K562 (cell line): Measurements from ENCODE around the gene ITPRID2. TPM values are rescaled to one million over a fixed set of nuclear protein-coding genes. Genes with fewer than 3 reads are reported as not detected.

ENCODE experiments used
- ATAC-seq: fragments of 200-7000 bp; cut with Tn5 transposase; 3 replicates; pipeline ENCODE4 v1.9.1; 2020; ENCODE audit warnings: moderate library complexity
- BruUV-seq: library from RNA; stranded (reverse); fragments of 400-500 nt; replicated peaks from 2 replicates; lab custom pipeline; 2021; lab: Mats Ljungman, UMichigan
- CTCF ChIA-PET: fragments of 300-600 bp; formaldehyde crosslinking; extraction: SDS; loops from one replicate; lab custom pipeline; 2021; ENCODE audit warnings: low intra/inter-chr PET ratio; lab: Yijun Ruan, JAX
- POLR2A ChIA-PET: fragments of 300-600, 350-650 bp; sonication (Branson Sonifier 250); formaldehyde crosslinking; extraction: SDS; loops from one replicate; lab custom pipeline; 2021; ENCODE audit warnings: antibody characterized with exemption, inconsistent platforms; lab: Yijun Ruan, JAX
- DNase-seq, 4 experiments: peaks; one replicate each; pipeline versions ENCODE4 v3.0.0 to v3.0.0-alpha.2; 2011 to 2018; ENCODE audit warnings: low spot score in 3 of 4, mixed read lengths in 3 of 4; ENCODE audit errors: extremely low read depth in 1 of 4
- FAIRE-seq: peaks from 2 replicates; lab custom pipeline; 2011; peaks lifted over from hg19 to GRCh38; lab: Jason Lieb, UNC
- H2AFZ ChIP-seq: 2 replicates; pipeline ENCODE4 v1.6.0; 2011; ENCODE audit warnings: low read depth, low read length, control low read depth, inconsistent platforms
- H3K27ac ChIP-seq: fragments of 200-600 bp; 3 replicates; pipeline ENCODE4 v1.8.0; 2011; ENCODE audit warnings: low read depth, mild to moderate bottlenecking, control low read depth, inconsistent platforms, low read length, moderate library complexity, mixed read lengths; ENCODE audit errors: extremely low read depth
- H3K27me3 ChIP-seq, 2 experiments: fragments of 300-600 bp in 1 of 2; 2 replicates in 1 of 2; 3 replicates in 1 of 2; pipeline versions ENCODE4 v1.6.0 to v1.8.0; 2011; ENCODE audit warnings: inconsistent platforms in 2 of 2, low read length in 2 of 2, mild to moderate bottlenecking in 1 of 2, mixed read lengths in 1 of 2, moderate library complexity in 1 of 2; ENCODE audit not compliant: control insufficient read depth in 2 of 2, insufficient read depth in 2 of 2
- H3K36me3 ChIP-seq: fragments of 300-600 bp; 3 replicates; pipeline ENCODE4 v1.8.0; 2011; ENCODE audit warnings: mild to moderate bottlenecking, low read length, inconsistent platforms; ENCODE audit not compliant: control insufficient read depth, insufficient read depth
- H3K4me1 ChIP-seq, 2 experiments: fragments of 200-600 bp in 1 of 2; replicated peaks in 1 of 2; 2 replicates in 1 of 2; 3 replicates in 1 of 2; pipeline versions ENCODE4 v1.5.1 to v1.8.0; 2011; ENCODE audit warnings: inconsistent platforms in 2 of 2, low read length in 2 of 2, mild to moderate bottlenecking in 1 of 2, mixed read lengths in 1 of 2, moderate library complexity in 1 of 2; ENCODE audit not compliant: control insufficient read depth in 2 of 2, insufficient read depth in 2 of 2
- H3K4me2 ChIP-seq: 2 replicates; pipeline ENCODE4 v1.6.1; 2011; ENCODE audit warnings: low read length, control low read depth, inconsistent platforms, mixed read lengths; ENCODE audit not compliant: insufficient read depth
- H3K4me3 ChIP-seq: fragments of 200-600 bp; sonication (generic), shearing (Covaris generic); 2 replicates; pipeline ENCODE4 v1.5.1; 2016; ENCODE audit warnings: control low read depth, inconsistent platforms
- H3K79me2 ChIP-seq: fragments of 200-600 bp; 3 replicates; pipeline ENCODE4 v1.8.0; 2011; ENCODE audit warnings: low read length, inconsistent platforms; ENCODE audit not compliant: control insufficient read depth, insufficient read depth
- H3K9ac ChIP-seq, 2 experiments: 2 replicates each; pipeline versions ENCODE4 v1.6.0 to v1.6.1; 2011; ENCODE audit warnings: low read depth in 2 of 2, low read length in 2 of 2, control low read depth in 1 of 2, inconsistent platforms in 1 of 2, mild to moderate bottlenecking in 1 of 2, mixed read lengths in 1 of 2; ENCODE audit not compliant: insufficient read depth in 1 of 2
- H3K9me1 ChIP-seq: one replicate; pipeline ENCODE4 v1.6.0; 2011; ENCODE audit warnings: inconsistent platforms, mild to moderate bottlenecking, low read length, moderate library complexity; ENCODE audit not compliant: control insufficient read depth, insufficient read depth
- H3K9me3 ChIP-seq: replicated peaks from 2 replicates; pipeline ENCODE4 v1.5.1; 2011; ENCODE audit warnings: low read depth, low read length, inconsistent platforms; ENCODE audit not compliant: control insufficient read depth, insufficient read depth
- H4K20me1 ChIP-seq: replicated peaks from 2 replicates; pipeline ENCODE4 v1.6.1; 2011; ENCODE audit warnings: low read length, inconsistent platforms, mixed read lengths; ENCODE audit not compliant: control insufficient read depth, insufficient read depth
- ARID2 ChIP-seq: fragments of 450-650 bp; IDR thresholded peaks from 2 replicates; pipeline ENCODE4 v1.6.1; 2017; ENCODE audit warnings: antibody characterized with exemption, mild to moderate bottlenecking
- CREB3L1 ChIP-seq: fragments of 450-650 bp; IDR thresholded peaks from 2 replicates; pipeline ENCODE4 v1.6.1; 2014; ENCODE audit warnings: low read depth, mild to moderate bottlenecking, moderate library complexity, borderline replicate concordance
- CTCF ChIP-seq, 3 experiments: IDR thresholded peaks in 2 of 3; conservative IDR thresholded peaks in 1 of 3; 2 replicates each; pipeline ENCODE4 v1.5.1; 2011 to 2012; ENCODE audit warnings: low read length in 3 of 3, mild to moderate bottlenecking in 3 of 3, control low read depth in 2 of 3, improper control_type of control experiment in 1 of 3, inconsistent platforms in 1 of 3, low read depth in 1 of 3, mixed read lengths in 1 of 3, moderate library complexity in 1 of 3; ENCODE audit not compliant: insufficient read depth in 2 of 3
- MAFK ChIP-seq: IDR thresholded peaks from 2 replicates; pipeline ENCODE4 v1.6.1; 2011; ENCODE audit warnings: low read length, improper control_type of control experiment
- NCOA1 ChIP-seq: fragments of 450-650 bp; IDR thresholded peaks from 2 replicates; pipeline ENCODE4 v1.6.1; 2016; ENCODE audit warnings: low read depth
- POLR2H ChIP-seq: IDR thresholded peaks from 2 replicates; pipeline ENCODE4 v1.6.1; 2016; ENCODE audit warnings: missing genetic modification characterization, low read depth, mild to moderate bottlenecking, control low read depth, missing compliant biosample characterization, moderate library complexity
- RBBP5 ChIP-seq: fragments of 200-600 bp; sonication (generic); IDR thresholded peaks from 2 replicates; pipeline ENCODE4 v1.6.1; 2012; ENCODE audit warnings: borderline replicate concordance, mild to moderate bottlenecking, low read length, control low read depth, inconsistent platforms; ENCODE audit not compliant: insufficient read depth, poor library complexity, severe bottlenecking
- RFX1 ChIP-seq: fragments of 450-650 bp; IDR thresholded peaks from 2 replicates; pipeline ENCODE4 v1.6.1; 2016; ENCODE audit warnings: mild to moderate bottlenecking, moderate library complexity
- SIRT6 ChIP-seq: IDR thresholded peaks from one replicate; pipeline ENCODE4 v1.6.1; 2012; ENCODE audit warnings: low read depth, mild to moderate bottlenecking, control low read depth, inconsistent platforms, low read length, moderate library complexity
- ZNF347 ChIP-seq: fragments of 450-650 bp; formaldehyde crosslinking; IDR thresholded peaks from 2 replicates; pipeline ENCODE4 v1.4.0; 2020; ENCODE audit warnings: low read depth, mild to moderate bottlenecking, moderate library complexity
- WGBS: fragments of 100-300 bp; shearing (Covaris generic); methylation state at CpG from one replicate; pipeline ENCODE4 v1.1.6; 2016; ENCODE audit warnings: low coverage, mixed read lengths; ENCODE audit not compliant: insufficient coverage; ENCODE audit errors: missing lambda C conversion rate; 5-methylcytosine and 5-hydroxymethylcytosine counted together
- in situ Hi-C: fragments of 300-500 bp; cut with MboI; formaldehyde crosslinking; loops from 4 replicates; pipeline ENCODE4 v1.15.0; 2018; ENCODE audit warnings: inconsistent platforms, mixed read lengths
- intact Hi-C: fragments of 100-400 bp; cut with micrococcal nuclease; formaldehyde crosslinking; loops from 2 replicates; pipeline ENCODE4 v1.14.2; 2022
- polyA plus RNA-seq, 8 experiments: library from polyadenylated mRNA; depleted of rRNA in 4 of 8; stranded (reverse) in 5 of 8; unstranded in 3 of 8; fragments of >200 nt; fragmentation: Nextera tagmentation in 2 of 8; fragmentation: Illumina TruSeq in 1 of 8; extraction: Ambion mirVana in 2 of 8; extraction: Trizol in 1 of 8; gene quantifications; 2 replicates each; pipeline versions ENCODE4 v1.2.1 to v1.2.3, GENCODE V29; 2011 to 2014; ENCODE audit warnings: inconsistent platforms in 1 of 8, missing spikeins in 1 of 8
- total RNA-seq, 7 experiments: library from RNA; depleted of rRNA in 6 of 7; stranded (reverse); fragments of >200 nt in 6 of 7; fragmentation: Illumina TruSeq in 2 of 7; extraction: Trizol in 2 of 7; gene quantifications; 2 replicates each; pipeline versions ENCODE4 v1.2.1 to v1.2.3, GENCODE V29; 2011 to 2021; ENCODE audit warnings: low replicate concordance in 1 of 7
- TF ChIP-seq, protein P1 (sequence below): fragments of 450-650 bp; formaldehyde crosslinking; IDR thresholded peaks from 2 replicates; pipeline ENCODE4 v1.4.0; 2022; ENCODE audit warnings: missing genetic modification characterization
- TF ChIP-seq, protein P2 (sequence below): fragments of 450-650 bp; formaldehyde crosslinking; IDR thresholded peaks from 2 replicates; pipeline ENCODE4 v1.4.0; 2020; ENCODE audit warnings: mild to moderate bottlenecking, moderate library complexity

ITPRID2 gene
- total and polyA plus RNA-seq, 9 of the 15 experiments (the other 6 are each of a cell fraction or from before 2014, with no cell fraction given): 18.5 to 77.8 (median 52.0) TPM

DNA sequence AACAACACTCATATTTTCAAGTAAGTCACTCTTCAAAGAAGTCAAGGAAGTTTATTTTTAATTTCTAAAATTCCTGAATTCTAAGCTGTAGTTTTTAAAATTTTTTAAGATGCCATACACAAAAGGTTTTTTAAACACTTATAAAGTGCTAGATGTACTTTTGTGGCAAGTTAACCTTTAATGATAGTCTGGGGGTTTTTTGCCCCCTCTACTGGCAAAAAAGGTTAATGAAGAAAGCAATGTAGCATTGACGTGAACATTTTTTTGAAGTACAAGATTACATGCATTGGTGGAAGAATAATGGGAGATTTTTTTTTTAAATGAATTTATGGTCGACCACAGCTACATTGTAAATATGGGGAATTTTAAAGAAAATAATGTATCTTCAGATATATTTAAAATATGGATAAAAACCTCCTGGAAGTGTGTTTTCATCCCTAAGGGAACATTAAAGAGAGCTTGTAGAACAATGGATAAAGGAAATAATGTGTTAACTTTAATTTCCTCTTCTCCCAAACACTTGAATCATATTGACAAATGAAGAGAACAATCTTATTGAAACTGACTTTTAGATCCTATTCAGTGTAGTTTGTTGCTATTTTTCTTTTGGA lies 12.6 kb downstream of the ITPRID2 start:
- peaks cover 18% of the 10 kb centered on the region; the same call in 2 of the 3 replicates for H3K79me2 ChIP-seq
- H3K36me3 ChIP-seq: peaks cover 93% of the 10 kb centered on the region
- intact Hi-C loops (loop anchor here (1.0 to 5.0 kb wide), 2 partner anchors 142 to 162 kb away; no protein-coding TSS in a partner anchor), in situ Hi-C loops (no loop called here)
- H3K9me3 ChIP-seq: no peaks in the 10 kb centered on the region
- no peaks in the 10 kb centered on the region for H3K9me1 ChIP-seq
- ChIA-PET CTCF (interaction anchor here (0.6 to 2.9 kb wide), 2 partner anchors 161 to 164 kb away, joined by 3 to 23 read pairs; no protein-coding TSS in a partner anchor), POLR2A (interaction anchor here (0.6 to 0.9 kb wide), 2 partner anchors 11 to 12 kb away, joined by 4 read pairs; partner anchors contain the start of gene ITPRID2)
- no peak overlapping the region for H3K9ac ChIP-seq
- H2AFZ ChIP-seq: no peak overlapping the region
- no peaks in the 10 kb centered on the region for H3K27me3 ChIP-seq
- ATAC-seq: peak; percentile 79
- no peaks in the 10 kb centered on the region for H4K20me1 ChIP-seq
- H3K27ac ChIP-seq: no peak overlapping the region
- no TSS peak for BruUV-seq
- no peak overlapping the region for H3K4me3 ChIP-seq
- WGBS: 31% methylated on average over 2 of the region's 2 CpGs
- H3K4me2 ChIP-seq: no peak overlapping the region
- peak; percentile 38 to 62 (median 42) for DNase-seq
- FAIRE-seq: peak; percentile 6
- peaks cover 0 to 7% of the 10 kb centered on the region in 2 experiments; a peak in 2 of 5 replicates for H3K4me1 ChIP-seq
- TF ChIP-seq SIRT6 (no peak), CREB3L1 (no peak), RFX1 (no peak), CTCF (IDR thresholded peaks at IDR 0.05 in 2 of 3, conservative IDR thresholded peaks at IDR 0.05 in 1 of 3; ENCODE audit: insufficient read depth in 2 of 3, low read depth in 1 of 3, low read length in 3 of 3) (peak; percentile 45 to 78 (median 54); a peak in 5 of 6 replicates), POLR2H (0 out of 2 replicates have a peak, but pooled peaks have one; percentile 38), ZNF347 (no peak), NCOA1 (no peak), MAFK (no peak), RBBP5 (no peak), ARID2 (no peak)
- TF ChIP-seq, protein P1, sequence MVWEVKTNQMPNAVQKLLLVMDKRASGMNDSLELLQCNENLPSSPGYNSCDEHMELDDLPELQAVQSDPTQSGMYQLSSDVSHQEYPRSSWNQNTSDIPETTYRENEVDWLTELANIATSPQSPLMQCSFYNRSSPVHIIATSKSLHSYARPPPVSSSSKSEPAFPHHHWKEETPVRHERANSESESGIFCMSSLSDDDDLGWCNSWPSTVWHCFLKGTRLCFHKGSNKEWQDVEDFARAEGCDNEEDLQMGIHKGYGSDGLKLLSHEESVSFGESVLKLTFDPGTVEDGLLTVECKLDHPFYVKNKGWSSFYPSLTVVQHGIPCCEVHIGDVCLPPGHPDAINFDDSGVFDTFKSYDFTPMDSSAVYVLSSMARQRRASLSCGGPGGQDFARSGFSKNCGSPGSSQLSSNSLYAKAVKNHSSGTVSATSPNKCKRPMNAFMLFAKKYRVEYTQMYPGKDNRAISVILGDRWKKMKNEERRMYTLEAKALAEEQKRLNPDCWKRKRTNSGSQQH: no peak
- TF ChIP-seq, protein P2, sequence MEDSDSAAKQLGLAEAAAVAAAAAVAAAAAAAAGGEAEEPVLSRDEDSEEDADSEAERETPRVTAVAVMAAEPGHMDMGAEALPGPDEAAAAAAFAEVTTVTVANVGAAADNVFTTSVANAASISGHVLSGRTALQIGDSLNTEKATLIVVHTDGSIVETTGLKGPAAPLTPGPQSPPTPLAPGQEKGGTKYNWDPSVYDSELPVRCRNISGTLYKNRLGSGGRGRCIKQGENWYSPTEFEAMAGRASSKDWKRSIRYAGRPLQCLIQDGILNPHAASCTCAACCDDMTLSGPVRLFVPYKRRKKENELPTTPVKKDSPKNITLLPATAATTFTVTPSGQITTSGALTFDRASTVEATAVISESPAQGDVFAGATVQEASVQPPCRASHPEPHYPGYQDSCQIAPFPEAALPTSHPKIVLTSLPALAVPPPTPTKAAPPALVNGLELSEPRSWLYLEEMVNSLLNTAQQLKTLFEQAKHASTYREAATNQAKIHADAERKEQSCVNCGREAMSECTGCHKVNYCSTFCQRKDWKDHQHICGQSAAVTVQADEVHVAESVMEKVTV: peak; percentile 79
